ENCODE results near the gene PDCD4.

DNA sequence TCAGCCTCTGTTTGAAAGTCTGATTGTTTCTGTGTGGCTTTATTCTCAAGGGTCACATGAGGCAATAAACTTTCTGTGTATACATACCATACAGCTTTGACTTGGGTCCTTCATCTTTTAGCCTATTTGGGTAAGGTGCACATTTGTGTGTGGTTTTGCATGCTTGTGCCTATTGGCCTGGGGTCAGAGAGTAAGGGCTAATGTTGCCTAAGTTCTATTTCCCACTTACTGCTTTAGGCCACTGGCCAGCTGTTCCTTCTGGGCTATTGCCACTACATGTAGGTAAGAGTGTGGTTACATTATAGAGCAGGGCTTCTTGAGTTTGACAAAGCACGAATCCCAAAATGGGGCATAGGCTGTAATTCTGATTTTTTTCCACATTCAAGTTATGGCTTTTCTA is 25.5 kb downstream of the PDCD4 start:
- TF ChIP-seq, protein P1, sequence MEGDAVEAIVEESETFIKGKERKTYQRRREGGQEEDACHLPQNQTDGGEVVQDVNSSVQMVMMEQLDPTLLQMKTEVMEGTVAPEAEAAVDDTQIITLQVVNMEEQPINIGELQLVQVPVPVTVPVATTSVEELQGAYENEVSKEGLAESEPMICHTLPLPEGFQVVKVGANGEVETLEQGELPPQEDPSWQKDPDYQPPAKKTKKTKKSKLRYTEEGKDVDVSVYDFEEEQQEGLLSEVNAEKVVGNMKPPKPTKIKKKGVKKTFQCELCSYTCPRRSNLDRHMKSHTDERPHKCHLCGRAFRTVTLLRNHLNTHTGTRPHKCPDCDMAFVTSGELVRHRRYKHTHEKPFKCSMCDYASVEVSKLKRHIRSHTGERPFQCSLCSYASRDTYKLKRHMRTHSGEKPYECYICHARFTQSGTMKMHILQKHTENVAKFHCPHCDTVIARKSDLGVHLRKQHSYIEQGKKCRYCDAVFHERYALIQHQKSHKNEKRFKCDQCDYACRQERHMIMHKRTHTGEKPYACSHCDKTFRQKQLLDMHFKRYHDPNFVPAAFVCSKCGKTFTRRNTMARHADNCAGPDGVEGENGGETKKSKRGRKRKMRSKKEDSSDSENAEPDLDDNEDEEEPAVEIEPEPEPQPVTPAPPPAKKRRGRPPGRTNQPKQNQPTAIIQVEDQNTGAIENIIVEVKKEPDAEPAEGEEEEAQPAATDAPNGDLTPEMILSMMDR (IDR thresholded peaks at IDR 0.05) = no peak
- no peak for TF ChIP-seq EP300 (IDR thresholded peaks at IDR 0.05)

Measured in upper lobe of left lung (tissue), 4 donors.